Measurements from ENCODE around the gene CDX2.
"Not testable (repeated sequence)": the region's sequence is repeated elsewhere in the genome, so short reads cannot be mapped to it uniquely, and the experiment has no call there.

CDX2 gene

GRCh38 chr13:27965740-27966640 lies 3.1 kb downstream of the CDX2 start:
- in situ Hi-C loops (cut with MboI; ENCODE audit: low sequenced_read_pairs), result no loop called here

DNA sequence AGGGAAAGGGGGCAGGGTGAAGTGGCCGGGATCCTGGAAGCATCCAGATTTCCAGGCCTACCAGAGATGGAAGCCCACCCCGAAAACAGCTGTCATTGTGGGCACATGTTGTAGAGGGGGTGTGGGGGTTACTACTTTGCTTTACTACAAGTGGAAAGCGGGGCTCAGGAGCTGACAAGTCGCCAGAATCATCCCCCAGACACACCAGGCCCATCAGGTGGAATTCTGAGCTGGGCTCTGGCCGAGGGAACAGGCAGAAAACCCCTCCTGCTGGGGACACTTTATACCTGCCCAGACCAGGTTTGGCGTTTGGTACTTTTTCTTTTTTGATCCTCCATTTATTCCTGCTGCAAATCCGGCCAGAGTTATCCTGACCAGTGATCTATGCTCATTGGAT lies 3.8 kb downstream of the CDX2 start:
- in situ Hi-C loops (cut with MboI; ENCODE audit: low sequenced_read_pairs), result no loop called here

GRCh38 chr13:27964741-27965323 lies 4.3 kb downstream of the CDX2 start:
- in situ Hi-C loops (cut with MboI; ENCODE audit: low sequenced_read_pairs), result no loop called here

DNA sequence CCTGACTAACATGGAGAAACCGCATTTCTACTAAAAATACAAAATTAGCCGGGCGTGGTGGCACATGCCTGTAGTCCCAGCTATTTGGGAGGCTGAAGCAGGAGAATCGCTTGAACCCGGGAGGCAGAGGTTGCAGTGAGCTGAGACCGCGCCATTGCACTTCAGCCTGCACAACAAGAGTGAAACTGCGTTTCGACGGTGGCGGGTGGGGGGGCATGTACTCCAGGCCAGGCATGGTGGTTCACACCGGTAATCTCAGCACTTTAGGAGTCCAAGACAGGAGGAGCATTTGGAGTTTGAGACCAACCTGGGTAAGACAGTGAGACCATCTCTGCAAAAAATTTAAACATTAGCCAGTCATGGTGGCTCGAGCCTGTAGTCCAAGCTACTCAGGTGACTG lies 4.9 kb downstream of the CDX2 start:
- in situ Hi-C loops (cut with MboI; ENCODE audit: low sequenced_read_pairs), result not testable (repeated sequence)

DNA sequence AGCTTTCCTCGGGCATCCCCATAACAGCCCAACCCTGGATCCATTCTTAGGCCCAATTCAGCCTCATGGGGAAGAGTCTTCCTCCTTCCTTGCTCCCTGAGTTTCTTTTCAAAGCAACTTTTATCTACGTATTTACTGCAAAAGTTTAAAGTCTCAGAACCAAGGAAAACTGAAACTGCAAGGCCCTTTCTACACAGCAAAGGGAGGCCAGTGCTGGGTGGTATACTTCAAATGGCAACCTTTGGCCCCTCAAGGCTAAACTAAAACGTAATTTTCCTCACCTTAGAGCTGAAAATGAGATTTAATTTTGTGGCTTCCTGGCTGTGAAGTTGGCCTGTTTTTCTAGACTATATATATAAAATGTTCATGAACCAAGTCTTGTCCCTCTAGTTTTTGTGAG lies 5.6 kb downstream of the CDX2 start:
- in situ Hi-C loops (cut with MboI; ENCODE audit: low sequenced_read_pairs), result no loop called here

- in situ Hi-C loops (cut with MboI; ENCODE audit: low sequenced_read_pairs), result no loop called here
Observed at GRCh38 chr13:27962982-27963381, 6.1 kb downstream of the CDX2 start.

- in situ Hi-C loops (cut with MboI; ENCODE audit: low sequenced_read_pairs), result no loop called here
Observed at GRCh38 chr13:27962128-27962841, 6.8 kb downstream of the CDX2 start.

DNA sequence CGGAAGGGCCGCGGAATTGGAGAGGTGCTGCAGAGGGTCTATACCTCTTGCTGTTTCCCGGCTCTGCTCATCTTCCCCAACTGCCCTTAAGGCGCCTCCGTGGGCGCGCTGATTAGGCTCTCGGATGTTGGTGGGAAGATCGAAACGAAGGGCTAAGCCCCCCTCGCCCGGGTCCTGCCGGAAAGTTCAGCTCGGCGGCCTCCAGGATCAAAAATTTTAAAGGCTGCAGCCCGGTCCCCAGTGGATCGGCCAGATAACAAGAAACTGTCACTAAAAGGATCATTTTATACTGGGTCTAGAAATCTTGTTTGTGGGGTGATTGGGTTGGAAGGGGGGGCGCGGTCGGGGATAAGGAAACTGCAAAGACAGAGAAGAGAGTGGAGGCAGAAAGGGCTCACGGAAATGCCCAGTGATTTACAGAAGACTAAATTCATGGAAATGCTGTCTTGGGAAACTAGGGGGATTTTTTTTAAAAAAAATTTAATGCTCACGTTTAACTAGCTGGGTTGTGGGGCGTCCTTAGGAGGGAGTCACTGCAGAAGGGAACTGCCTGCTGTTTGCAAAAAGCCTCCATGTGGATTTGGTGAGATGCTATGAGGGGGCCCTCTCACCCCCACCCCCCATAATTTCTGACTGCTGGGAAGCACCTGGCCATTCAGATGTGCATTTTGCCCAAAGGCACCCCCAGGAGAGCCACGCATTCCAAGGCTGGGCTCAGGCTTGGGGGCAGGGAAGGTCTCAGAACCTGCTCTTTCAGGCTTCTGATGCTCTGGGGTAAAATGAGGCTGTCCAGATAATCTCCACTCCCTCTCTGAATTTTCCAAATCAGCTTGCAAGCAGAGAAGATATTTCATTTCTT lies 7.7 kb downstream of the CDX2 start:
- in situ Hi-C loops (cut with MboI; ENCODE audit: low sequenced_read_pairs), result no loop called here

- in situ Hi-C loops (cut with MboI; ENCODE audit: low sequenced_read_pairs), result no loop called here
Observed at GRCh38 chr13:27960362-27961226, 8.5 kb downstream of the CDX2 start.

DNA sequence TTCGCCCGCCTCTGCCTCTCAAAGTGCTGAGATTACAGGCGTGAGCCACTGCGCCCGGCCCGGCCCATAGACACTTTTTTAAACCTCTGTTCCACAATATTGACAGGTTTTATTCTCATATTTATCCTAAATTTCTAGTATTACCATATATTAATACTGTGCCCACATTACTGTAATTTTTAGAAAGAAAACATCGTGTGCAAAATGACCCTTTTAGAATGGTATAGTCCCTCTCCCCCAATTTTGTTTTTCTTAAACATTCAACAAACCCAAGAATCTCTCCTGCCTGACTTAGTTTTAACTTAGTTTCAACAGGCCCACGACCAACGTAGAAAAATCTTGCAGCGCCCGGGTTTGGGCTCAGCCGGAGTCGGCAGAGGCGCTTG lies 9.1 kb downstream of the CDX2 start:
- in situ Hi-C loops (cut with MboI; ENCODE audit: low sequenced_read_pairs), result no loop called here

GRCh38 chr13:27956576-27957300 lies 12.4 kb downstream of the CDX2 start:
- in situ Hi-C loops (cut with MboI; ENCODE audit: low sequenced_read_pairs), result no loop called here

GRCh38 chr13:27955014-27955591 lies 14.0 kb downstream of the CDX2 start:
- in situ Hi-C loops (cut with MboI; ENCODE audit: low sequenced_read_pairs), result no loop called here

GRCh38 chr13:27954406-27954851 lies 14.7 kb downstream of the CDX2 start:
- in situ Hi-C loops (cut with MboI; ENCODE audit: low sequenced_read_pairs), result no loop called here

- in situ Hi-C loops (cut with MboI; ENCODE audit: low sequenced_read_pairs), result no loop called here
Observed at GRCh38 chr13:27953676-27954405, 15.3 kb downstream of the CDX2 start.

DNA sequence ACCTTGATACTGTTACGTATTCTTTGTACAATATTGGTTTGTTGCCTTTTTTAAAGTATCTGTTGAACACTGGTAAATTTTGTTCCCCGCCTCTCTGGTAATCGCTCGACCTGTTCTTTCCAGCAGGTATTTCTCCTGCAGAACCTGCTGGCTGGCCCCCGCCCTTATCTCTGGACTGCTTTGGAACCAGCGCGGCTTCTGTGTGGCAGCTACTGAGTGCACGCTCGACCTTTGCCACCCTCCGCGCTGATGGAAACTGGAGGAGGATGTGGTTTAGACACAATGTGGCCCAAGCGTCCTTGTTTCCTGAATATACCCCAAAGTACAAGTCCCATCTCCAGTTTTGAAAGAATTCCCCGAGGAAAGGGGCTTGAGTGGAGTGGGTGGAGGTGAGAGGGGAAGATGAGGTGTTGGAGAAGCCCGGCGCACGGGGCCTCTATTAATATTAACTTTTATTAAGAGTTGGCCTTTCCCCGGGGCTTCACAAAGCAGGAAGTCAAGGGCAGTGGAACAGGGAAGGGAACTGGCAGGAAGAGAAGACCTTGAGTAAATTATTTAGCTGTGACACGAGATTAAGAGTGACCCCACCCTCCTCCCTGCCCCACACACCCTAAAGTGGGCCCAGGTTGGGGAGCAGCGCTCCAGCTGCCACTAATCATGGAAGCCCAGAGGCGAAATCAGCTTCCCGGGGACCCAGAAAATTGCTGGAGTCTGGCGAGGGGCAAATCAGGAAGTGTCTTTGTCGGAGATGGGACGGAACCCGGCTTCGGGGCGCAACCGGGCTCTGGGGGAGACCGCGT lies 16.0 kb downstream of the CDX2 start:
- in situ Hi-C loops (cut with MboI; ENCODE audit: low sequenced_read_pairs), result no loop called here

DNA sequence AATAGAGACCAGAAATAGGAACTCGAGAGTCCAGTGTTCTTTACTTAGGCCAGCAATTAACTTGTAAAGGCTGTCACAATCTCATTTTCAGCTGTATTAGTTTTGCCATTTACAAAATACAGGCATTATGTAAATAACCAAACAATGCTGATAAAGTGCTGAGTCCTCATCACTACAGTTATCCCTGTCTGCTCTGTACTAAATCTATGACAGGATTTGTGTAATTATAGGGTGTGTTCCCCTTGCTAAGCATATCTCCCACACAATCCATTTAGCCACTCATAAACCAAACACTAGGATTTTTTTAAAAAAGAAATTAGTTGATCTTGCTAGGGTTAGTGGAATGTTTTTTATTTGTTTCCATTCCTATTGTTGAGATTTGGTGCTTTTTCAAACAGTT lies 26.1 kb downstream of the CDX2 start:
- in situ Hi-C loops (cut with MboI; ENCODE audit: low sequenced_read_pairs), result no loop called here

- in situ Hi-C loops (cut with MboI; ENCODE audit: low sequenced_read_pairs), result no loop called here
Observed at GRCh38 chr13:27933580-27934328, 35.4 kb downstream of the CDX2 start.
